C4-2B (cell line): ENCODE measurements around the gene WWOX.

Experiments
- H3K27ac ChIP-seq: fragments of 450-650 bp; 2 replicates; pipeline ENCODE4 v1.5.1; 2017
- CTCF ChIP-seq: fragments of 450-650 bp; conservative IDR thresholded peaks from 2 replicates; pipeline ENCODE4 v1.5.1; 2017; ENCODE audit warnings: mild to moderate bottlenecking
- ZFX ChIP-seq: fragments of 450-650 bp; IDR thresholded peaks from 2 replicates; pipeline ENCODE4 v1.6.1; 2017

The WWOX gene

GRCh38 chr16:78967948-78968347, 868.5 kb downstream of the WWOX start:
- H3K27ac ChIP-seq = no peak overlapping the region

GRCh38 chr16:78969721-78970120, 870.3 kb downstream of the WWOX start:
- TF ChIP-seq ZFX (no peak), CTCF (no peak)
- no peak overlapping the region for H3K27ac ChIP-seq

More at GRCh38 chr16:78967948-78968347, 868.5 kb downstream of the WWOX start:
- TF ChIP-seq ZFX (no peak), CTCF (no peak)

GRCh38 chr16:78970650-78971049, 871.2 kb downstream of the WWOX start:
- TF ChIP-seq CTCF = no peak

GRCh38 chr16:78972006-78972405, 872.6 kb downstream of the WWOX start:
- TF ChIP-seq CTCF (no peak), ZFX (no peak)
- no peak overlapping the region for H3K27ac ChIP-seq

More at GRCh38 chr16:78970650-78971049, 871.2 kb downstream of the WWOX start:
- no peak overlapping the region for H3K27ac ChIP-seq

- no peak overlapping the region for H3K27ac ChIP-seq
- TF ChIP-seq CTCF = no peak
- TF ChIP-seq ZFX = no peak
Observed at GRCh38 chr16:78972986-78973385, 873.5 kb downstream of the WWOX start.

GRCh38 chr16:78976212-78976611, 876.8 kb downstream of the WWOX start:
- no peak overlapping the region for H3K27ac ChIP-seq
- TF ChIP-seq CTCF = no peak
- TF ChIP-seq ZFX = no peak

GRCh38 chr16:78980825-78981224, 881.4 kb downstream of the WWOX start:
- TF ChIP-seq ZFX = no peak
- no peak for TF ChIP-seq CTCF
- H3K27ac ChIP-seq = no peak overlapping the region
